A673 (cell line): ENCODE data around the gene GTPBP2. TPM values are rescaled to one million over a fixed set of nuclear protein-coding genes. Genes with fewer than 3 reads are reported as not detected.
A peak's percentile ranks its signal among the peaks of the same experiment; 100 is the strongest.

Experiments used
- BruUV-seq: library from RNA; stranded (reverse); fragments of 400-500 nt; replicated peaks from 2 replicates; lab custom pipeline; 2021; lab: Mats Ljungman, UMichigan
- CTCF ChIA-PET: fragments of 300-600 bp; sonication (Branson Sonifier 250); formaldehyde crosslinking; loops from one replicate; lab custom pipeline; 2022; ENCODE audit warnings: antibody characterized with exemption; lab: Charles Lee
- POLR2A ChIA-PET: fragments of 300-600 bp; sonication (Branson Sonifier 250); formaldehyde crosslinking; loops from one replicate; lab custom pipeline; 2022; ENCODE audit warnings: antibody characterized with exemption; ENCODE audit not compliant: low non-redundant PET; lab: Charles Lee
- DNase-seq: peaks from one replicate; pipeline ENCODE4 v3.0.0-alpha.2; 2015; ENCODE audit warnings: low spot score
- H3K27ac ChIP-seq: fragments of 200-600 bp; sonication (generic); 2 replicates; pipeline ENCODE4 v1.5.1; 2016; ENCODE audit warnings: mixed run types, low read depth, mild to moderate bottlenecking, mixed read lengths, antibody characterized with exemption, low read length; ENCODE audit not compliant: poor library complexity, severe bottlenecking
- H3K27me3 ChIP-seq: fragments of 200-600 bp; sonication (generic); replicated peaks from 2 replicates; pipeline ENCODE4 v1.6.1; 2017; ENCODE audit warnings: mixed run types, low read depth, mild to moderate bottlenecking, mixed read lengths, antibody characterized with exemption, low read length; ENCODE audit not compliant: insufficient read depth, poor library complexity
- H3K36me3 ChIP-seq: fragments of 200-600 bp; sonication (generic); 2 replicates; pipeline ENCODE4 v1.6.1; 2016; ENCODE audit warnings: mixed run types, mild to moderate bottlenecking, mixed read lengths, antibody characterized with exemption, low read length; ENCODE audit not compliant: insufficient read depth, poor library complexity, severe bottlenecking
- H3K4me1 ChIP-seq: fragments of 200-600 bp; sonication (generic); 2 replicates; pipeline ENCODE4 v1.6.1; 2017; ENCODE audit warnings: mixed run types, mild to moderate bottlenecking, mixed read lengths, antibody characterized with exemption, low read length; ENCODE audit not compliant: insufficient read depth, poor library complexity, severe bottlenecking
- H3K4me3 ChIP-seq: fragments of 200-600 bp; sonication (generic); 2 replicates; pipeline ENCODE4 v1.5.1; 2016; ENCODE audit warnings: low read depth, mixed run types, mild to moderate bottlenecking, mixed read lengths, low read length; ENCODE audit not compliant: poor library complexity, severe bottlenecking
- H3K9me3 ChIP-seq: fragments of 200-600 bp; sonication (generic); 2 replicates; pipeline ENCODE4 v1.6.1; 2016; ENCODE audit warnings: mixed run types, low read depth, mild to moderate bottlenecking, mixed read lengths, antibody characterized with exemption, low read length; ENCODE audit not compliant: poor library complexity, severe bottlenecking
- CTCF ChIP-seq: fragments of 300-800, 200-600 bp; sonication (generic); conservative IDR thresholded peaks from 2 replicates; pipeline ENCODE4 v1.5.1; 2017; ENCODE audit warnings: low read depth, mild to moderate bottlenecking, antibody characterized with exemption, low read length, moderate library complexity, mixed read lengths
- EZH2 ChIP-seq: fragments of 200-600 bp; sonication (generic); IDR thresholded peaks from 2 replicates; pipeline ENCODE4 v1.6.1; 2017; ENCODE audit warnings: borderline replicate concordance, low read depth, mild to moderate bottlenecking, mixed read lengths, antibody characterized with exemption, low read length; ENCODE audit not compliant: poor library complexity, severe bottlenecking
- intact Hi-C: fragments of 100-400 bp; cut with micrococcal nuclease; formaldehyde crosslinking; loops from one replicate; pipeline ENCODE4 v1.10.0; 2022; ENCODE audit not compliant: unreplicated experiment
- total RNA-seq: library from RNA; stranded (reverse); gene quantifications from 2 replicates; pipeline ENCODE4 v1.2.3, GENCODE V29; 2021

The GTPBP2 gene
- total RNA-seq, 1 experiment from 2014 or later = 59.4 TPM

- intact Hi-C loops = no loop called here
- ChIA-PET CTCF (no interaction called here), POLR2A (no interaction called here)
- no peaks in the 10 kb centered on the region for H3K9me3 ChIP-seq
- DNase-seq = peak; percentile 54
- peaks cover 3% of the 10 kb centered on the region for H3K4me1 ChIP-seq
- peak overlapping the region; percentile 75 for H3K27ac ChIP-seq
- peaks cover 30% of the 10 kb centered on the region for H3K36me3 ChIP-seq
- H3K27me3 ChIP-seq = no peaks in the 10 kb centered on the region
- peak overlapping the region; percentile 63 for H3K4me3 ChIP-seq
- TF ChIP-seq CTCF = no peak
- no peak for TF ChIP-seq EZH2
- BruUV-seq = no TSS peak
Observed at GRCh38 chr6:43575105-43575771, 53.8 kb downstream of the GTPBP2 start.

- intact Hi-C loops = loop anchor here (5.0 kb wide), 1 partner anchor 40 kb away; no protein-coding TSS in a partner anchor
- Histone ChIP-seq H3K27ac (peak overlapping the region; percentile 45), H3K4me3 (no peak overlapping the region), H3K36me3 (peaks cover 60% of the 10 kb centered on the region), H3K27me3 (no peaks in the 10 kb centered on the region), H3K4me1 (no peaks in the 10 kb centered on the region), H3K9me3 (no peaks in the 10 kb centered on the region)
- DNase-seq = no peak
- CTCF ChIA-PET = no interaction called here
- POLR2A ChIA-PET = no interaction called here
- no TSS peak for BruUV-seq
- no peak for TF ChIP-seq CTCF
- no peak for TF ChIP-seq EZH2
Observed at GRCh38 chr6:43572015-43572414, 57.0 kb downstream of the GTPBP2 start.

- H3K9me3 ChIP-seq = no peaks in the 10 kb centered on the region
- no peak overlapping the region for H3K4me3 ChIP-seq
- ChIA-PET CTCF (no interaction called here), POLR2A (no interaction called here)
- peaks cover 69% of the 10 kb centered on the region for H3K36me3 ChIP-seq
- DNase-seq = peak; percentile 37
- H3K27me3 ChIP-seq = no peaks in the 10 kb centered on the region
- TF ChIP-seq EZH2 (no peak), CTCF (no peak)
- intact Hi-C loops = loop anchor here (5.0 kb wide), 1 partner anchor 39 kb away; no protein-coding TSS in a partner anchor
- BruUV-seq = no TSS peak
- H3K4me1 ChIP-seq = no peaks in the 10 kb centered on the region
- peak overlapping the region; percentile 45 for H3K27ac ChIP-seq
Observed at GRCh38 chr6:43570876-43571441, 58.1 kb downstream of the GTPBP2 start.

Other genes starting within 250 kb of the GTPBP2 start
- 37.5 and 46.4 TPM in 2 replicates for gene ABCC10, start 201.7 kb downstream of the GTPBP2 start, total RNA-seq
- gene DLK2, start 173.7 kb downstream of the GTPBP2 start, total RNA-seq = 0.37 and 0.67 TPM in 2 replicates
- 39.1 and 46.0 TPM in 2 replicates for gene TJAP1, start 151.7 kb downstream of the GTPBP2 start, total RNA-seq
- 0.58 and 0.94 TPM in 2 replicates for gene LRRC73, start 118.9 kb downstream of the GTPBP2 start, total RNA-seq
- gene YIPF3, start 112.3 kb downstream of the GTPBP2 start, total RNA-seq = 75.1 and 84.2 TPM in 2 replicates
- gene POLR1C, start 112.2 kb downstream of the GTPBP2 start, total RNA-seq = 64.1 and 75.4 TPM in 2 replicates
- 109 and 111 TPM in 2 replicates for gene XPO5, start 53.2 kb downstream of the GTPBP2 start, total RNA-seq
- gene POLH, start 53.1 kb downstream of the GTPBP2 start, total RNA-seq = 20.0 and 24.9 TPM in 2 replicates
- gene MAD2L1BP, start 6.6 kb upstream of the GTPBP2 start, total RNA-seq = 52.0 and 55.3 TPM in 2 replicates
- 0.11 TPM in 2 replicates for gene RSPH9, start 15.8 kb upstream of the GTPBP2 start, total RNA-seq
- 64.6 and 69.1 TPM in 2 replicates for gene MRPS18A, start 58.5 kb upstream of the GTPBP2 start, total RNA-seq
- gene VEGFA, start 140.9 kb upstream of the GTPBP2 start, total RNA-seq = 116 and 144 TPM in 2 replicates